Measurements from ENCODE around the gene ADGRD2.

DNA sequence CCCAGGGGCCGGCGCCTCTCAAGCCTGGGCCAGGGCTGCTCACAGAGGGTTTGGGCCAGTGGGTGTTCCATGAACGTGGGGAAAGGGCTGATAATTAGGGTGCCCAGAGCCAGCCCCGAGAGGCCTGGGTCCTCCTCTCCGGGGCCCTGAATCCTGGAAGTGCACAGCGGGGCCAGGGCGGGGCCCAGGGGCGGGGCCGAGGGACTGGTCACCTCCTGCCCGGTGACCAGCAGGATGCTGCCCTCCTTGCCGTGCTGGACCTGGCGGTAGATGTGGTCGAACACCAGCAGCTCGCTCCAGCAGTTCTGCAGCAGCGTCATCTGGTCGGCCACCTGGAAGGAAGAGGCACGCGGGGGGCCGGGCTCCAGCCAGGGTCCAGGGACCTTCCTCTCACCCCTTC lies 42.6 kb downstream of the ADGRD2 start:
- TF ChIP-seq POLR2A (IDR thresholded peaks at IDR 0.05): no peak
- TF ChIP-seq, protein P1, sequence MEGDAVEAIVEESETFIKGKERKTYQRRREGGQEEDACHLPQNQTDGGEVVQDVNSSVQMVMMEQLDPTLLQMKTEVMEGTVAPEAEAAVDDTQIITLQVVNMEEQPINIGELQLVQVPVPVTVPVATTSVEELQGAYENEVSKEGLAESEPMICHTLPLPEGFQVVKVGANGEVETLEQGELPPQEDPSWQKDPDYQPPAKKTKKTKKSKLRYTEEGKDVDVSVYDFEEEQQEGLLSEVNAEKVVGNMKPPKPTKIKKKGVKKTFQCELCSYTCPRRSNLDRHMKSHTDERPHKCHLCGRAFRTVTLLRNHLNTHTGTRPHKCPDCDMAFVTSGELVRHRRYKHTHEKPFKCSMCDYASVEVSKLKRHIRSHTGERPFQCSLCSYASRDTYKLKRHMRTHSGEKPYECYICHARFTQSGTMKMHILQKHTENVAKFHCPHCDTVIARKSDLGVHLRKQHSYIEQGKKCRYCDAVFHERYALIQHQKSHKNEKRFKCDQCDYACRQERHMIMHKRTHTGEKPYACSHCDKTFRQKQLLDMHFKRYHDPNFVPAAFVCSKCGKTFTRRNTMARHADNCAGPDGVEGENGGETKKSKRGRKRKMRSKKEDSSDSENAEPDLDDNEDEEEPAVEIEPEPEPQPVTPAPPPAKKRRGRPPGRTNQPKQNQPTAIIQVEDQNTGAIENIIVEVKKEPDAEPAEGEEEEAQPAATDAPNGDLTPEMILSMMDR (IDR thresholded peaks at IDR 0.05): no peak
